ENCODE data around the gene CHADL.

Gene CHADL

GRCh38 chr22:41229730-41230400, 10.9 kb downstream of the CHADL start:
- no peak for DNase-seq

- no peak for DNase-seq
Measured at GRCh38 chr22:41229215-41229614, 11.5 kb downstream of the CHADL start.

- DNase-seq: peak; percentile 20 to 50
Measured at GRCh38 chr22:41226723-41227655, 13.7 kb downstream of the CHADL start.

- DNase-seq: no peak
Measured at GRCh38 chr22:41223535-41223934, 17.2 kb downstream of the CHADL start.

- no peak for DNase-seq
Measured at GRCh38 chr22:41222846-41223507, 17.8 kb downstream of the CHADL start.

- peak; percentile 85 to 93 for DNase-seq
Measured at GRCh38 chr22:41217553-41218157, 23.1 kb downstream of the CHADL start.

GRCh38 chr22:41216984-41217383, 23.7 kb downstream of the CHADL start:
- DNase-seq: peak in 1 of 2 donors; percentile 7

GRCh38 chr22:41215926-41216325, 24.8 kb downstream of the CHADL start:
- no peak for DNase-seq

- no peak for DNase-seq
Measured at GRCh38 chr22:41215409-41215808, 25.3 kb downstream of the CHADL start.

- no peak for DNase-seq
Measured at GRCh38 chr22:41206719-41207118, 34.0 kb downstream of the CHADL start.

GRCh38 chr22:41204992-41205900, 35.5 kb downstream of the CHADL start, which contains the start of gene L3MBTL2:
L3MBTL2 (plus strand) TSS chr22:41205312; CDS start chr22:41205363, 51 bp downstream.
- DNase-seq: peak; percentile 95 to 96

GRCh38 chr22:41204066-41204465, 36.7 kb downstream of the CHADL start:
- DNase-seq: no peak

- DNase-seq: no peak
Measured at GRCh38 chr22:41203118-41203517, 37.6 kb downstream of the CHADL start.

GRCh38 chr22:41201141-41201540, 39.6 kb downstream of the CHADL start:
- DNase-seq: peak; percentile 10 to 19

- peak in 1 of 2 donors; percentile 24 for DNase-seq
Measured at GRCh38 chr22:41198027-41198580, 42.6 kb downstream of the CHADL start.

- peak; percentile 67 to 84 for DNase-seq
Measured at GRCh38 chr22:41197038-41197972, 43.4 kb downstream of the CHADL start.

- DNase-seq: no peak
Measured at GRCh38 chr22:41193829-41194228, 46.9 kb downstream of the CHADL start.

GRCh38 chr22:41191467-41191866, 49.3 kb downstream of the CHADL start:
- DNase-seq: no peak

GRCh38 chr22:41184679-41185078, 56.1 kb downstream of the CHADL start:
- DNase-seq: no peak

Measured in inflammatory macrophage (primary cell).